ENCODE data around the gene PCSK2.
A peak's percentile ranks its signal among the peaks of the same experiment; 100 is the strongest.

Gene PCSK2

GRCh38 chr20:17343656-17344452 is 117.0 kb downstream of the PCSK2 start:
- DNase-seq, result no peak

GRCh38 chr20:17344790-17345189 is 118.0 kb downstream of the PCSK2 start:
- no peak for DNase-seq

- no peak for DNase-seq
Observed at GRCh38 chr20:17345321-17345720, 118.5 kb downstream of the PCSK2 start.

- no peak for DNase-seq
Observed at GRCh38 chr20:17350321-17350720, 123.5 kb downstream of the PCSK2 start.

GRCh38 chr20:17357238-17357637 is 130.4 kb downstream of the PCSK2 start:
- DNase-seq, result no peak

- DNase-seq, result no peak
Observed at GRCh38 chr20:17358854-17359253, 132.0 kb downstream of the PCSK2 start.

- no peak for DNase-seq
Observed at GRCh38 chr20:17364681-17365080, 137.8 kb downstream of the PCSK2 start.

GRCh38 chr20:17365831-17366230 is 139.0 kb downstream of the PCSK2 start:
- no peak for DNase-seq

GRCh38 chr20:17369506-17369905 is 142.7 kb downstream of the PCSK2 start:
- no peak for DNase-seq

GRCh38 chr20:17372806-17373440 is 146.1 kb downstream of the PCSK2 start:
- no peak for DNase-seq

GRCh38 chr20:17374086-17374485 is 147.2 kb downstream of the PCSK2 start:
- no peak for DNase-seq

- no peak for DNase-seq
Observed at GRCh38 chr20:17376031-17376430, 149.2 kb downstream of the PCSK2 start.

- DNase-seq, result peak; percentile 40
Observed at GRCh38 chr20:17377231-17377630, 150.4 kb downstream of the PCSK2 start.

GRCh38 chr20:17379651-17380050 is 152.8 kb downstream of the PCSK2 start:
- no peak for DNase-seq

GRCh38 chr20:17380801-17381200 is 154.0 kb downstream of the PCSK2 start:
- no peak for DNase-seq

GRCh38 chr20:17381724-17382123 is 154.9 kb downstream of the PCSK2 start:
- no peak for DNase-seq

GRCh38 chr20:17385798-17386197 is 159.0 kb downstream of the PCSK2 start:
- no peak for DNase-seq

GRCh38 chr20:17390655-17391054 is 163.8 kb downstream of the PCSK2 start:
- no peak for DNase-seq

- no peak for DNase-seq
Observed at GRCh38 chr20:17391127-17391771, 164.4 kb downstream of the PCSK2 start.

- DNase-seq, result no peak
Observed at GRCh38 chr20:17394411-17394810, 167.6 kb downstream of the PCSK2 start.

- peak; percentile 46 for DNase-seq
Observed at GRCh38 chr20:17395729-17396128, 168.9 kb downstream of the PCSK2 start.

GRCh38 chr20:17399303-17399985 is 172.6 kb downstream of the PCSK2 start:
- no peak for DNase-seq

- no peak for DNase-seq
Observed at GRCh38 chr20:17403461-17403860, 176.6 kb downstream of the PCSK2 start.

All from NCI-H510A (cell line).